Measurements from ENCODE around the gene SYNJ2.

SYNJ2 gene

DNA sequence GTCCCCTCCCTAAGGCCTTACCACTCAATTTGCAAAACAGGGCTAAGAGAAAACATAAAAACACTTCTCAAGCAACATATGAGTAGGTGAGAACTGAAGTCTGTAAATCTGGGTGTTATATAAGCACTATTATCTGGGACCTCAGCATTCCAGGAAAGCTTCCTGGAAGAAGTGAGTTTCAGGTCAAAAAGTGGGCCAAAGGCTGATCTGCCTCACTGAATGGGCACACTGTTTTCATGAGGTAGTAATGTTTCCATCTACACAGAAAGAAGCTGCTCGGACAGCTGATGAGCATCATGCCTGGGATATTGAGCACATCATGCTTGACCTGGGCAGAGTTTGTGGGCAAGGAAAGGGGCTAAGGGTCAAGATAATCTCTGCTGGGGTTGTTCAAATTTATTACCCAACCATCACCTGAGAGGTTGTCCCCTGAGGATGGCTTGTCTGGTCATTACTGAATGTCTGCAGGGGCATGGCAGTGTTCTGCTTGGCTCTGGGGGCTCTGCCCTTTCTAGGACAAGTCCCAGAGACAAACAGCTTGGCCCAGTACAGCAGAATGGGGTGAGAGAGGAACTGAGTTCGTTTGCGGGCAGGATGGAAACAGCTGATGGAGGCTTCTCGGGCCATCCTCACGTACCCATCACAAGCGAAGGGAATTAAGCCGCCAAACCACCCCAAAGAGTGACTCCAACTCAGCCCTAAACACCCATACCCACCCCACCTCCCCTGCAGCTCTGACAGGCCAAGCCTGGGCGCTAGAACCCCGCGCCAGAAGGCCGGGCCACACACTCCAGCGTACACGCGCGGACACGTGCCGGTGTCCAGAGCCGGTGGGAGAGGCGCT is 1.2 kb upstream of the SYNJ2 start:
- DNase-seq = peak; percentile 25

DNA sequence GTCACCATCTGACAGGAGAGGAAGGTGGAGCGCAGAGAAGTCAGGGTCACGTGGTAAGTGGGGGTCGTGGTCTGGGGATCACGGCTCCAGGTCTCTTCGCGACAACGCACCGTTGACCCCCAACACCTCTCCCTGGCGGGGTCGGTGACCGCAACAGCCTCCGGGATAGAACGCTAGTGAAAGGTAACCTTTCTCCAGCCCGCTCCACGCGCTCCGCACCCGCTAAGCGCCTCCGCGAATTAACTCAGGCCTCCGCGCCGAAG is 600 bp upstream of the SYNJ2 start:
- no peak for DNase-seq

DNA sequence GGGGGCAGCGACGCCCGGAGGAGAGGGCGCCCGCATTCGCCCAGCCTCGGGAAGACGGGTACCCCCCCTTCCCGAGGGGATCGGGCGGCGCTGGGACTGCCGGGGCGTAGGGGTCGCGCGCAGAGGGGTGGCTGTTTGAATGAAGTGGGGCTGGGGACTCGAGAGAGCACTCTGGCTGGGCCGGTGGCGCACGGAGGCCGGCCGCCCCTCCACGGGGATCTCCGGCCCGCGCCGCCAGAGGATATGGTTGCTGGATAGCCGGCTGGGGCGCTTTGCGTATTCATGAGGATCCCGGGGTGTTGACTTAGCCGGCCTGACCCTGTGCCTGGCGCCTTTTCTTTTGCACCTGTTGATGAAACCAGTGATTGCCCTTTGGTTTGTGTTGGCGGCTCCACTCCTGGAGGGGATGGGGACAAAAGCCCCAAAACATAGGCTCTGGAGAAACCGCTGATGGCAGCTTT is 469 bp downstream of the SYNJ2 start:
- peak; percentile 27 for DNase-seq

DNA sequence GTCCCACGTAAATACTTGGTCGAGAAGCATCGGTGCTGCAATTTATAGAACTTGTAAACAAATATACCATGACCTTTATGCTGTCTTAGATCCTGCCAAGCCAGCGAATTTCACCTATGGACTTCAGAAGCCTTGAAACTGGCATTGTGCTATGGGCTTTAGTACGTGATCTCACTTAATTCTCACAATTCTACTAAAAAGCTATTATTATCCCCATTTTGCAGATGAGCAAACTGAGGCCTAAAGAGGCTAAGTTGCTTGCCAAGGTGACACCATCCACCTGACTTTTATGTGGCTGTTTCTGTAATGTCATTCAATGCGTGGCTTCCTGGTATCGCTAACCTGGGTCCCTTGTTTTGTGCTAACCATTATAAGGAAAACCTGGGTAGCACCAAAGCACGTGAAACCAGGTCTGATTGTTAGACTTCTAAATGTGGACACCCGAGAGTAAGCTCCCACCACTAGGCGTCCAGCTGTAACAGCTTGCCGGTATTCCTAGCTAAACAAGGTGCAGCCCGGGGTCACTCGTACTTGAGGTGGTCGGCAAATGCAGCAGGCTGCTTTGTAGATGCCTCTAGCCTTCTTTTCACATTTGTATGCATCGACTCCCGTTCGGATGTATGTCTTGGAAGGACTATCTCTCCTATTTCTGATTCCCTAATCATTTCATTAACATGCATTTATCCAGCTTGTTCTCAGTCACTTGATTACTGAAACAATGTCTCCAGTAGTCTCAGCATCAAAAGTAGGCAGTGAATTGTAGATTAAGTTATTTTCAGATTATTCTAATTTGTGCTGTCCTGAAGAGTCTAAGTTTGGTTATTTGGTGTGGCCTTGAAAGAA is 1.1 kb downstream of the SYNJ2 start:
- DNase-seq = no peak

DNA sequence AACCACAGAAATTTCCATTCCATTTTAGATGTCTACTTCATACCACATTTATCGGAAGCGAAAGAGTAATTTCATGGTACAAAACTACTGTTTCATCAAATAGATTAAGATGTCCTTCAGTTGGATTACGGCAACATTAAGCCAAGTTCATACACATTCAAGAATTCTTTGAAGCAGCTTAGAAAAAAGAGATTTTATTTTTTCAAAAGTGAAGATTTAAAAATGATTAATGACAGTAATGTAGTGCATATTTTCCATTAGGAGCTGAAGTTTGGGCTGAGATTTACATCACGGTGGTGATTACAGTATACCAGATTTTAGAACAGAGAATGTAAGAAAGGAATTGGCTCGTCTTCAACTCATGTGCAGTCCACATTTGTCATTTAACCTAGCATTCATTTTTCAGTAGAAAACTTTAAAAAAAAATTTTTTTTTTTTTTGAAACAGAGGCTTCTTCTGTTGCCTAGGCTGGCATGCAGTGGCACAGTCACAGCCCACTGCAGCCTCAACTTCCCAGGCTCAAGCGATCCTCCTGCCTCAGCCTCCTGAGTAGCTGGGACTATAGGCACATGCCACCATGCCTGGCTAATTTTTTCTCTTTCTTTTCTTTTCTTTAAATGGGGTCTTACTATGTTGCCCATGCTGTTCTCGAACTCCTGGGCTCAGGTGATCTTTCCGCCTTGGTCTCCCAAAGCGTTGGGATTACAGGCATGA is 1.9 kb downstream of the SYNJ2 start:
- no peak for DNase-seq

DNA sequence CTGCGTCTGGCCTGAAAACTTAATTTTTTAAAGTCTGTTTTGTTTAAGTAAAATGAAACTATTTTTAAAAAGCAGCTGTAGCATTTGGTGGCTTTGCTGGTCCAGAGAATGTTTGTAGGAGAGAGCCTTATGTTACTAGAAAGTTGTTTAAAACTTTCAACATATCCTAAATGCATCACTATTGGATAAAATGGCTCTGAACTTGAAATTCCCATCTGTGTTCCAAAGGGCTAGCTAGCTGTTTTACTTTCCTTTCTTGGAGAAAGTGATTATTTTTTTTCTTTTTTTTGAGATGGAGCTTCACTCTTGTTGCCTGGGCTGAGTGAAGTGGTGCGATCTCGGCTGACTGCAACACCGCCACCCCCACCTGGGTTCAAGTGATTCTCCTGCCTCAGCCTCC is 2.5 kb downstream of the SYNJ2 start:
- DNase-seq = no peak

DNA sequence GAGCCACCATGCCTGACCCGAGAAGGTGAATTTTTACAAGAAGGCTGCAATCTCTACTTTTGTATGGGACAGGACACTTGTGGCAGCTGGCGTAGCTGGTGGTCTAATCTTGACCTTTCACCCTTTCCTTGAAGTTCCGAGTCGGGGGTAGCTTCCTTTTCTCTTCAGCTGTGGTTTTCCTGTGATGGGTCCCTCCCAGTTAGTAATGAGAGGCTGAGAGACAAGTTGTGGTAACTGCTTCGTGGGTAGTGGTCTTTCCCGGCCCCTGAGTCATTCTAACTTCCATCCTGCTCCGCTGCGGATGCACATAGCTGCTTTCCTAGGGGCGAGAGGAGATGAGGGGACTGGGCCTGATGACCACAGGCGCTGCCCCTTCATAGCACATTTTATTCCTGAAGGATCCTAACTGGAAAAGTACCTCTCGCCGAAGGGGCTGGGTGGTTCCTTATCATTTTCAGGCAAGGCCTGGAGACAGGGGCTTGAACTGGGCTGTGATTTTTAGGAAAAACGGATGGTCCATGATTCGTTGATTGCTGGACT is 3.1 kb downstream of the SYNJ2 start:
- DNase-seq = no peak

DNA sequence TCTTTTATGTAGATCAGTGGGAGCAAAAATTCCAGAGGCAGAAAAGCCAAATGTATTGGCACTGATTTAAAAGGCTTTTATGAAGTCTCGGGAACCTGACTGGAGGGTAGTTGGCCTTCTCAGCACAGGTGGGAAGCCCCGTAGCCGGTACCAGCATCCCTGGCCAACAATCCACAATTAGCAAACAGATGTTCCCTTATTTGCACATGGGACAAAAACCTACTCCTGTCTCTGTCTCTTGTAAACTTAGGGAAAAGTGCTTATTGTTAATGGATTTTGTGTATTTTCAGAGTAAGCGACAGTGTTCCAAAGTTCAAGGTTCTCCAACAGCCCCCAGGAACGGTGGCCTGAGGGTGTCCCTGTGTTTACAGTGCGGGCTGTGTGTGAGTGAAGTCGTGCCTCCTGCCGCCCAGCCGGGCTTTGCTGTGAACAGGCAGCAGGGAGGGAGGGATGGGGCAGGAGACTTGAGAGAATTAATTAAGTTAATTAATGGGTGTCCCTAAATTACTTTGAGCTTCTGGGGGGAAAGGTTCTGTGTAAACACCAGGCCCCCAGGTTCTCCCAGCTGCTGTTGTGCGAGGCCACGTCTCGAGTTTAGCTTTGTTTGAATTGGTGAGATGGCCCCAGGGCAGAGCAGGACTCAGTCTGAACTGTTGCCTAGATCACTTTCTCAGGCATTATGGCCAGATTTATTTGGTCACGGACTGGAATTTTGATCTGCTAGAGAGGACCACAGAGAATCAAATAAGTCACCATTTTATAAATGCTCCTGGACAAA is 3.9 kb downstream of the SYNJ2 start:
- no peak for DNase-seq

DNA sequence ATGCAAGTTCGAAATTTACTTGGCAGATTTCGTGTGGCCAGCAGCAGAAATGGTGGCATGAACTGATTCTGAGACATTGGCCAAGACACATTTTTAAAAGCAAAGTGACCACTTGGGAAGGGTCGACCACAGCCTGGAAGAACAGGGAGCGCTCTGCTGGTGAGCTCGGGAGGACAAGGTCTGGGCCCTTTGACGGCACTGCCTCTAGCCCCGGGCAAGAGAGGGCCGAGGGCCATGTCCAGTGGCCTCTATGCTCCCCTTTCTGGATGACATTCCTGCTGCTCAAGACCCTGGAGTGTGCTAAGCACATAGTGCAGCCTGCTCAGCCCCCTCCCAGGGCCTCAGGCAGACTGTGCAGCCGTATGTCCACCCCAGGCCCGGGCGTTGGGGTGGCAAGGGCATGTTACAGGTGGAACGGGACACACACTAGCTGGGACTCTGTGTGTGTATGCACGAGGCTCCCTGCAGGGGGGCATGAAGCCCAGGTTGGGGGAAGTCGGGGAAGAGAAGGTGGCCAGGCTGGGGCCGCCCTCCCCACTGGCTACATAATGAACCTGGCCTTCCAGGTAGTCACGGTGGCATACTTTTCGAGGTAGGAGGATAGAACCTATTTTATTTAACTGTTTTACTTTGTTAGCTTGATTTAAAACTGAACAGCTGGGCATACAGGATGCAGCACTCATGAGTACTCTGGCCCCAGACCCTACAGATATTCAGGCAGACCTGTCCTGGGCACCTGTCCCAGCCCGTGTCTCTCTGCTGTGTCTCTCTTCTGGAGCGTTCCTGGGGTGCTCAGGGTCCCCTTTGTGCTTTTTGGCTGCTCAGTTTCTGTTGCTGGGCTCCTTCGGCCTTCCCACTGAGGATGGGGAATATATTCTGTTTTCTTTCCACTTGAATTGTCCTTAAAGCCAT is 6.4 kb downstream of the SYNJ2 start:
- no peak for DNase-seq

DNA sequence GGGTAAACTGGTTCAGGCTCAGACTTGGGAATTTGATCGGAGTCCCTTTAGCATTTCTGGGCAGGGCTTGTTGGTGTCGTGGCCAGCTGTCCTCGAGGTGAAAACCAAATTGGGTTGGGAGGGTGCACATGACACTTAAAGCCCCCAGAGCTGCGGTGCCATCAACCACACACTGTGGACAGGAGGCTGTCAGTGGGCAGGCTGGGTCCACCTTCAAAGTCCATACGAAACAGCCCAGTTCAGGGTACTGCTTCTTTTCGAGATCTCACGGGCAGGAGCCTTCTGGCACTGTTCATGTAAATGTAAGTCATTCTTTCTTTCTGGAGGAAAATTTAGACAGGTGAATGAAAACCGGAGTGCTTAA is 7.0 kb downstream of the SYNJ2 start:
- DNase-seq = no peak

DNA sequence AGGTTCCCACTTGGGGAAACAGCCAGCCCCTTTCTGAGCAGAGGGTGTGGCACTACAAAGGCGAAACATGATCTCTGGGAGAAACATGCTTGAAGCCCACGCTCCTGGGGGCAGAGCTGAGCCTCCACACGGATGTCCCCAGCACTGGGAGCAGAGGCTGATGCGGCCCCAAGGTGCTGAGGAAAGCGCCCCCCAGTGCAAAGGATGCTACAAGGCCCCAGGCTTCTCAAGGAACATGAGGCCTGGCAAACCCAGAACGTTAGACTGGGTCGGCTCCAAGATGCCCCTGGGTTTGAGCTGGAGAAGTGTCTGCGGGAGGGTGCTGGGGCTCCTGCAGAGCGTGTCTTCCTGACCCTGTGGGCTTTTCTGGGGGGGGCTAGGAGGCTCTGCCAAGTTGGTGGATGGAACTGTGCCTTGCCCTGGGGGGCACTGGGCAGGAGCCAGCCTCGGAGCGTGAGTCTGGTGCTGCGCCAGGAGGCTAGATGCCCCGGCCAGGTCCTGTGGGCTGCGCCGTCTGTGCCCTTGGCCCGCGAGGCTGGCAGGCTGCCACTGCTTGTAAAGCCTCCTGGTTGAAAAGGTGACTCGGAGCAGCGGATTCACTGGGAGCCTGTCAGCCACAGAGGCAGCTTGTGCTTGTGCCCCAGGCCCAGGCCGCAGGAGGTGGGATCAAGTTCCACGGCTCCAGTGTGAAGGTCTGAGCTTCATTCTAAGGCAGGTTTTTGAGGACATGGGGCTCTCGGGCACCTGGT is 8.1 kb downstream of the SYNJ2 start:
- DNase-seq = no peak

DNA sequence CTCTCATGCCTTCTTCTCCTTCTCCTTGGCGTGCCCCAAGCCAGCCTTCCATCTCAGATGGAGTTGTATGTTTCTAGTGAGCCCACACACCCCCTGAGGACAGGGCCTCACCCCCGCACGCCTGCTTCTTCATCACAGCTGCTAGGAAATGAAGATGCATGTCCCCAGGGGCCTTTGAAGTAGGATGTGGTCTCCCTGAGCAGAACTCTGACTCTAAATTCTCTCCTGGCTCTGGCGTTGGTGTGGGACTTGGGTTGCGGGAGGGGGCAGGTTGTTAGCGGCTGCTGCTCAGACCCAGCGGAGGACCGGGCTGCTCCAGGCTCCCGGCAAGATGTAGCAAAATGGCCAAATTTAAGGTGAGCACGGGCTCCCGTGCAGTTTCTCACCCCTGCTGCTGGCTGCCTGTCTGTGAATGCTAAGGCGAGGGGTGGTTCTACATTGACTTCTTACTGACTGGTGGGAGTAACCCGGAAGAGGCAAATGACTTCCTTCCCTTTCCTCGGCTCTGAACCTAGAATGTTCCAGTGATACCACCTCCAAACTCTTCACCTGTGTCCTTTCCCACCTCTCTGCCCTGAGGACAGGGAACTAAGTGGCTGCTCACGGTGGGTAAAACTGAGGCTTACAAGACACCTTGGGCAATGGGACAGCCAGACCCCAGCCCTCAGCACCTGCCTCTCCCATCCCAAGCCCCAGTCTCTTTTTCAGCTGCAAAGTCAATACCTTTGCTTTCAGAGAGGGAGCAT is 8.8 kb downstream of the SYNJ2 start:
- no peak for DNase-seq

DNA sequence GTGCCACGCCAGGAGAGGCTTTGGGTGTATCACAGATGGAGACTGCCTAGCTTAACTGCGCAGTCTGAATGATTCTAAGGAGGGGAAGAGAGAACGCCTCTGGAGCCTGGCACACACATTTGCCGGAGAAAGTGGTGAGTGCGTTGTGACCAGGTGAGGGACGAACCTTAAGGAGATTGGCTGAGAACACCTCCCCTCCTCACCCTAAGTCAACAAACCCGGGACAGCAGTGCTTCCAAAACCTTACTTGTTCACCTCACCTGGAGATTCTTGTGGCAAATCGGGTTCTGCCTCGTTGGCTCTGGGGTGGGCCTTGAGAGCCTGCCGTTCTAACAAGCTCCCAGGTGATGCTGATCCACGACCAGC is 9.4 kb downstream of the SYNJ2 start:
- DNase-seq = no peak

DNA sequence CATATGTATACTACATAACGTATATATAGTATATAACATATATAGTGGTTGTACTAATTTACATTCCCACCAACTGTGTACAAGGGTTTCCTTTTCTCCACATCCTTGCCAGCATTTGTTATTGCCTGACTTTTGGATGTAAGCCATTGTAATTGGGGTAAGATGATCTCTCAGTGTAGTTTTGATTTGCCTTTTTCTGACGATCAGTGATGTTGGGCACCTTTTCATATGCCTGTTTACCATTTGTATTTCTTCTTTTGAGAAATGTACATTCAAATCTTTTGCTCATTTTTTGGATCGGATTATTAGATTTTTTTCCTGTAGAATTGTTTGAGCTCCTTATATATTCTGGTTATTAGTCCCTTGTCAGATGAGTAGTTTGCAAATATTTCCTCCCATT is 11.4 kb downstream of the SYNJ2 start:
- no peak for DNase-seq

DNA sequence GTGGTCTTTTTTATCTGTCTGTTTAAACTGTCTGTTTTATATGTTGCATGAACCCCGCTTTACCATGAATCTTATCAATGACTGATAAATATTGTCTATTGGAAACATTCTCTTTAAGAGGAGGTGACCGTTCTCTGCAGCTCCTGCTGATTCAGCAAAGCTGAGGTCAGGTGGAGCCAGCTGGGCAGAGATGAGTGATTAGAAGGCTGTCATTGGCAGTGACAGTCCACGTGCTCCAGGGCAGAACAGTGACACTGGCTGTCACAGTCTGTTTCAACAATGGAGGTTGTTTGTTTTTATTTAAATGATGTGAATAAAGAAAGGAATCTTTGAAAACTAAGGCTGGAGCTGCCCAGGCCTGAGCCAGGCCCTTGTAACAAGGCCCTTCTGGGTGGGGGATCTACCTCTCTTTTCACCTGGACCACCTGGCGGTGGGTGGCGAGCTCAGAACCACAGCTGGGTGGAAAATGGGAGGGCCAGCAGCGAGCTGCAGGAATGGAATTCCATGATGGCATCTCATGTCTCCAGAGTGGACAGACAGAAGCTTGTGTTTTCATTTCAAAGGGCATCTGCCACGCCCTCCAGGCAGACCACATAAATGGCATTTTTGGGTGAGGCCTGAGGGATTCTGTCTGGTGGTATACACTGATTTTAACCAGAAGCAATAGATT is 12.6 kb downstream of the SYNJ2 start:
- DNase-seq = no peak

DNA sequence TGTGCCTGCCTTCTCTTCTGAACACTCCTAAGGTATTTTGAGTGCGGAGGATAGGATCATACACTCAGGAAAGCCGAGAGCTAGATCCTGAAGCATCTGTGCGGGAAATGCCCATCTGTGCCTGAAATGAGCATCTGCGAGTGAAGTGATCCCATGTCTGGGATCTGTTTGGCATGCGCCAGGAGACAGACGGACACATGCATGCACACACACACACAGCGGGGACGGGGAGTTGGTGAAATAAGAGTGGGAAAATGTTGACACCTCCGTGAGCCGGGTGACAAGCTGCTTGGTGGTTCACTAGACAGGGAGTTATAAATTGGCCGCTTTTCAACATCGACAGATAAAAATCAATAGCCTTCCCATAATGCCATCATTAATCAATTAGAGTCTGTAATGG is 13.8 kb downstream of the SYNJ2 start:
- no peak for DNase-seq

DNA sequence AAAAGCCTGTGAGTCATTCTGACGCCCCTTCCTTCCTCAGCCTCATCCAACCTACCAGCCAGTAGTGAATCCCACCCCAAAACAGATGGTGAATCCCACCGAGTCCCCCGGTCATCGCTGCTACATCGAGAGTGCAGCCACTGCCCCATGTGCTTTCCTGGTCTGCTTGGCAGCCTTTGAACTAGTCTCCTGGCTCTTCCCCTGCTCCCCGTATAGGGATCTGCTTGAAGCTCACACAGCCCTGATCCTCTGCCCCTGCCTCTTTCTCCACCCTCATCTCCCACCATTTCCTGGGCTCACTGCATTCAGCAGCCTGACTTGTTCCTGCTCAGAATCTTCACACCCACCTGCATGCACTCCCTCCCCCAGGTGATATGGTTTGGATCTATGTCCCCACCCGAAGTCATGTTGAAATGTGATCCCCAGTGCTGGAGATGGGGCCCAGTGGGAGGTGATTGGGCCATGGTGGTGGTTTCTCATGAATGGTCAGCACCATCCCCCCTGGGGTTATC is 14.6 kb downstream of the SYNJ2 start:
- no peak for DNase-seq

DNA sequence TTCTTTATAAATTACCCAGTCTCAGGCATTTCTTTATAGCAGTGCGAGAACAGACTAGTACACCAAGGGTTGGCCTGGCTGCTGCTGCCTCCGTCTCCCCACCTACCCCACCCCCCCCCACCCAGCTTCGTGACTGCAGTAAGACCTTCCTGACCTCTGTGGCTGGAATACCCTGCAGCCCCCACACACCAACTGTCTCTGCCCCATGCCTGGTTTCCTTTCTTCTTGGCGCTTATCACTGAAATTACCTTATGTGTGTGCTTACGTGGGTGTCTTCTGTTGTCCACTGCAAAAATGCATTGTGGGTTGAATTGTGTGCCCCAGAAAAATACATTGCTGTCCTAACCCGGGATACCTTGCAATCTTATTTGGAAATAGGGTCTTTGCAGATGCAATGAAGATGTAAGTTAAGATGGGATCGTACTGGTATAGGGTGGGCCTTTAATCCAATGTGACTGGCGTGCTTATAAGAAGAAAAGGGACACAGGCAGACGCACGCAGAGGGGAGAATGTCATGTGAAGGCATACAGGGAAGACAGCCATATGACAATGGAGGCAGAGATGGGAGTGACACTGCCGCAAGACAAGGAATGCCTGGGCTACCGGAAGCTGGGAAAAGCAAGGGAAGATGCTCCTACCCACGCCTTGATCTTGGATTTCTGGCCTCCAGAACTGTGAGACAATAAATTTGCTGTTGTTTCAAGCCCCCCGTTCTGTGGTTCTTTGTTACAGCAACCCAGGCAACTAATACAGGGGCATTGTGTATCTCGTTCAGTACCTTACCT is 15.4 kb downstream of the SYNJ2 start:
- no peak for DNase-seq
